Prostate gland (tissue), 2 donors: ENCODE data around the gene TMTC2.

Experiments
- POLR2A ChIP-seq: fragments of 450-650 bp; IDR thresholded peaks from one replicate; pipeline ENCODE4 v1.6.1; 2016; ENCODE audit warnings: antibody characterized with exemption, mild to moderate bottlenecking
- TF ChIP-seq, protein P1 (sequence below), 4 experiments: fragments of 200-600 bp in 2 of 4; fragments of 450-650 bp in 2 of 4; sonication (generic) in 2 of 4; IDR thresholded peaks; 1 replicate in 3 of 4; 2 replicates in 1 of 4; pipeline ENCODE4 v1.5.1; 2016 to 2019; ENCODE audit warnings: antibody characterized with exemption in 4 of 4, mild to moderate bottlenecking in 2 of 4, moderate library complexity in 2 of 4

DNA sequence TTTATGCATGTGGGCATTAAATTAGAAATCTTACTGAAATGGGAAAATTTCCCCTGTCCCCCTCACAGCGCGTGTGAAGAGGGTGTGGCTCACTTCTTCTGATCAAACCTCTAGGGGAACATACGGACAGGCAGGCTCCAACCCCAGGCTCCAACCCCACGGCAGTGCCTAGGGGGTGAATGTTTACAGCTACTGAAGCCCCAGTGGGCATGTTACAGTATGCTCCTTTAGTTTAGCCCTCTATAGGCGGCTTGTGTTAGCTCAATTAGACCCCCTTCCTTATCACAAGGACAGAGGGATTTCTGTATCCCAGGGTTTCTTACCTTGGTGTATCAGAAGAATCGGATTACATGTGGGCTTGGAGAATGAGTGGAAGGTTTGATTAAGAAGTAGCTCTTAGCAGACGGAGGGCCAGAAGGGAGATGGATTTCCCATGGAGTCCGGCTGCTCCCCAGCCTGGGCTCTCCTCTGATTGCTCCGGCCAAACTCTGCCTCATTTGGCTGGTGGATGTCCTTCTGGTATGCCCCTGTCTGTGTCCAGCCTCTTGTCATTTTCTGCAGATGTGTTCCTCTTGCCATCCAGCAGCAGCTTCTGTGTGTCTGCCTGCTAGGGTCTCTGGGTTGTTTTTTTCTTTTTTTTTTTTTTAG, 223.7 kb downstream of the TMTC2 start:
- TF ChIP-seq, protein P1, sequence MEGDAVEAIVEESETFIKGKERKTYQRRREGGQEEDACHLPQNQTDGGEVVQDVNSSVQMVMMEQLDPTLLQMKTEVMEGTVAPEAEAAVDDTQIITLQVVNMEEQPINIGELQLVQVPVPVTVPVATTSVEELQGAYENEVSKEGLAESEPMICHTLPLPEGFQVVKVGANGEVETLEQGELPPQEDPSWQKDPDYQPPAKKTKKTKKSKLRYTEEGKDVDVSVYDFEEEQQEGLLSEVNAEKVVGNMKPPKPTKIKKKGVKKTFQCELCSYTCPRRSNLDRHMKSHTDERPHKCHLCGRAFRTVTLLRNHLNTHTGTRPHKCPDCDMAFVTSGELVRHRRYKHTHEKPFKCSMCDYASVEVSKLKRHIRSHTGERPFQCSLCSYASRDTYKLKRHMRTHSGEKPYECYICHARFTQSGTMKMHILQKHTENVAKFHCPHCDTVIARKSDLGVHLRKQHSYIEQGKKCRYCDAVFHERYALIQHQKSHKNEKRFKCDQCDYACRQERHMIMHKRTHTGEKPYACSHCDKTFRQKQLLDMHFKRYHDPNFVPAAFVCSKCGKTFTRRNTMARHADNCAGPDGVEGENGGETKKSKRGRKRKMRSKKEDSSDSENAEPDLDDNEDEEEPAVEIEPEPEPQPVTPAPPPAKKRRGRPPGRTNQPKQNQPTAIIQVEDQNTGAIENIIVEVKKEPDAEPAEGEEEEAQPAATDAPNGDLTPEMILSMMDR (IDR thresholded peaks at IDR 0.05) = no peak
- TF ChIP-seq POLR2A = no peak
